ENCODE results near the gene CDCA7L.

The CDCA7L gene

GRCh38 chr7:21945454-21946221 lies at the start of gene CDCA7L:
Gene CDCA7L, minus strand, starts transcription at chr7:21945899. Its CDS starts 95 bp downstream, at chr7:21945804.
- H3K4me3 Mint-ChIP-seq = peak within 1 kb of the TSS; percentile 95
- H3K36me3 Mint-ChIP-seq = no peaks in the 10 kb centered on the region
- H3K9me3 Mint-ChIP-seq = no peaks in the 10 kb centered on the region
- ATAC-seq (ENCODE audit: low read depth) (peak; percentile 79), DNase-seq (ENCODE audit: low spot score in 2 of 2) (peak; percentile 80 to 85)
- H3K27ac Mint-ChIP-seq = peak within 1 kb of the TSS; percentile 97
- no peaks in the 10 kb centered on the region for H3K27me3 Mint-ChIP-seq
- H3K4me1 Mint-ChIP-seq = peaks cover 39% of the 10 kb centered on the region

- Mint-ChIP-seq H3K27ac (no peak overlapping the region), H3K4me1 (no peaks in the 10 kb centered on the region), H3K27me3 (peaks cover 3% of the 10 kb centered on the region), H3K9me3 (no peaks in the 10 kb centered on the region), H3K36me3 (no peaks in the 10 kb centered on the region), H3K4me3 (no peak overlapping the region)
- DNase-seq (ENCODE audit: low spot score in 2 of 2) (no peak), ATAC-seq (ENCODE audit: low read depth) (no peak)
Observed at GRCh38 chr7:21986096-21986495, 40.4 kb upstream of the CDCA7L start.

- Mint-ChIP-seq H3K9me3 (no peaks in the 10 kb centered on the region), H3K27me3 (peaks cover 2% of the 10 kb centered on the region), H3K36me3 (no peaks in the 10 kb centered on the region), H3K27ac (no peak overlapping the region), H3K4me1 (no peaks in the 10 kb centered on the region), H3K4me3 (no peak overlapping the region)
- no peak for ATAC-seq (ENCODE audit: low read depth)
- DNase-seq (ENCODE audit: low spot score in 2 of 2) = no peak
Observed at GRCh38 chr7:21984042-21984441, 38.3 kb upstream of the CDCA7L start.

GRCh38 chr7:21983056-21983455 lies 37.4 kb upstream of the CDCA7L start:
- Mint-ChIP-seq H3K27me3 (peaks cover 2% of the 10 kb centered on the region), H3K9me3 (no peaks in the 10 kb centered on the region), H3K4me1 (no peaks in the 10 kb centered on the region), H3K27ac (no peak overlapping the region), H3K4me3 (no peak overlapping the region), H3K36me3 (no peaks in the 10 kb centered on the region)
- DNase-seq (ENCODE audit: low spot score in 2 of 2) (no peak), ATAC-seq (ENCODE audit: low read depth) (no peak)

GRCh38 chr7:21981524-21981923 lies 35.8 kb upstream of the CDCA7L start:
- no peak for ATAC-seq (ENCODE audit: low read depth)
- H3K36me3 Mint-ChIP-seq = no peaks in the 10 kb centered on the region
- peaks cover 2% of the 10 kb centered on the region for H3K27me3 Mint-ChIP-seq
- no peaks in the 10 kb centered on the region for H3K4me1 Mint-ChIP-seq
- DNase-seq (ENCODE audit: low spot score in 2 of 2) = no peak
- H3K4me3 Mint-ChIP-seq = no peak overlapping the region
- no peak overlapping the region for H3K27ac Mint-ChIP-seq
- no peaks in the 10 kb centered on the region for H3K9me3 Mint-ChIP-seq

- Mint-ChIP-seq H3K4me3 (no peak overlapping the region), H3K4me1 (no peaks in the 10 kb centered on the region), H3K27me3 (peaks cover 2% of the 10 kb centered on the region), H3K36me3 (no peaks in the 10 kb centered on the region), H3K9me3 (no peaks in the 10 kb centered on the region), H3K27ac (no peak overlapping the region)
- DNase-seq (ENCODE audit: low spot score in 2 of 2) = no peak
- no peak for ATAC-seq (ENCODE audit: low read depth)
Observed at GRCh38 chr7:21980926-21981500, 35.3 kb upstream of the CDCA7L start.

GRCh38 chr7:21972397-21972784 lies 26.7 kb upstream of the CDCA7L start:
- H3K9me3 Mint-ChIP-seq = no peaks in the 10 kb centered on the region
- ATAC-seq (ENCODE audit: low read depth) = no peak
- H3K36me3 Mint-ChIP-seq = peaks cover 2% of the 10 kb centered on the region
- no peak overlapping the region for H3K27ac Mint-ChIP-seq
- H3K4me1 Mint-ChIP-seq = peaks cover 7% of the 10 kb centered on the region
- no peak for DNase-seq (ENCODE audit: low spot score in 2 of 2)
- H3K27me3 Mint-ChIP-seq = peaks cover 4% of the 10 kb centered on the region
- no peak overlapping the region for H3K4me3 Mint-ChIP-seq

GRCh38 chr7:21971780-21972396 lies 26.2 kb upstream of the CDCA7L start:
- no peak overlapping the region for H3K27ac Mint-ChIP-seq
- no peaks in the 10 kb centered on the region for H3K9me3 Mint-ChIP-seq
- peaks cover 7% of the 10 kb centered on the region for H3K4me1 Mint-ChIP-seq
- peaks cover 4% of the 10 kb centered on the region for H3K27me3 Mint-ChIP-seq
- ATAC-seq (ENCODE audit: low read depth) (no peak), DNase-seq (ENCODE audit: low spot score in 2 of 2) (no peak)
- peaks cover 2% of the 10 kb centered on the region for H3K36me3 Mint-ChIP-seq
- no peak overlapping the region for H3K4me3 Mint-ChIP-seq

GRCh38 chr7:21969822-21970221 lies 24.1 kb upstream of the CDCA7L start:
- Mint-ChIP-seq H3K27ac (no peak overlapping the region), H3K27me3 (peaks cover 2% of the 10 kb centered on the region), H3K4me3 (no peak overlapping the region), H3K36me3 (peaks cover under 1% of the 10 kb centered on the region), H3K9me3 (no peaks in the 10 kb centered on the region), H3K4me1 (peaks cover 19% of the 10 kb centered on the region)
- ATAC-seq (ENCODE audit: low read depth) (no peak), DNase-seq (ENCODE audit: low spot score in 2 of 2) (no peak)

GRCh38 chr7:21967598-21968003 lies 21.9 kb upstream of the CDCA7L start:
- Mint-ChIP-seq H3K4me1 (peaks cover 25% of the 10 kb centered on the region), H3K36me3 (no peaks in the 10 kb centered on the region), H3K9me3 (no peaks in the 10 kb centered on the region), H3K27ac (no peak overlapping the region), H3K27me3 (peaks cover under 1% of the 10 kb centered on the region), H3K4me3 (peak overlapping the region; percentile 54)
- ATAC-seq (ENCODE audit: low read depth) = no peak
- DNase-seq (ENCODE audit: low spot score in 2 of 2) = peak in 1 of 2 donors; percentile 25

- H3K27me3 Mint-ChIP-seq = no peaks in the 10 kb centered on the region
- no peaks in the 10 kb centered on the region for H3K9me3 Mint-ChIP-seq
- H3K27ac Mint-ChIP-seq = peak overlapping the region; percentile 81
- no peaks in the 10 kb centered on the region for H3K36me3 Mint-ChIP-seq
- ATAC-seq (ENCODE audit: low read depth) = peak; percentile 98
- DNase-seq (ENCODE audit: low spot score in 2 of 2) = peak; percentile 31 to 67
- H3K4me3 Mint-ChIP-seq = peak overlapping the region; percentile 67
- peaks cover 25% of the 10 kb centered on the region for H3K4me1 Mint-ChIP-seq
Observed at GRCh38 chr7:21966271-21966670, 20.6 kb upstream of the CDCA7L start.

- Mint-ChIP-seq H3K4me3 (no peak overlapping the region), H3K4me1 (peaks cover 26% of the 10 kb centered on the region)
Observed at GRCh38 chr7:21965291-21965690, 19.6 kb upstream of the CDCA7L start.

GRCh38 chr7:21962677-21963076 lies 17.0 kb upstream of the CDCA7L start:
- DNase-seq (ENCODE audit: low spot score in 2 of 2) (no peak), ATAC-seq (ENCODE audit: low read depth) (no peak)
- Mint-ChIP-seq H3K36me3 (no peaks in the 10 kb centered on the region), H3K27me3 (no peaks in the 10 kb centered on the region), H3K4me3 (no peak overlapping the region), H3K4me1 (peaks cover 27% of the 10 kb centered on the region), H3K9me3 (no peaks in the 10 kb centered on the region), H3K27ac (no peak overlapping the region)

More at GRCh38 chr7:21965291-21965690, 19.6 kb upstream of the CDCA7L start:
- ATAC-seq (ENCODE audit: low read depth) (no peak), DNase-seq (ENCODE audit: low spot score in 2 of 2) (no peak)
- Mint-ChIP-seq H3K9me3 (no peaks in the 10 kb centered on the region), H3K27me3 (no peaks in the 10 kb centered on the region), H3K36me3 (no peaks in the 10 kb centered on the region), H3K27ac (peak overlapping the region; percentile 28)

- Mint-ChIP-seq H3K4me3 (no peak overlapping the region), H3K27ac (no peak overlapping the region), H3K27me3 (no peaks in the 10 kb centered on the region), H3K4me1 (peaks cover 22% of the 10 kb centered on the region), H3K9me3 (no peaks in the 10 kb centered on the region), H3K36me3 (no peaks in the 10 kb centered on the region)
- DNase-seq (ENCODE audit: low spot score in 2 of 2) (no peak), ATAC-seq (ENCODE audit: low read depth) (no peak)
Observed at GRCh38 chr7:21960922-21961321, 15.2 kb upstream of the CDCA7L start.
